HFF-Myc (cell line): ENCODE measurements around the gene CCDC192.

Experiments
- DNase-seq: peaks from one replicate; pipeline ENCODE4 v3.0.0-alpha.2; 2011; ENCODE audit warnings: low read depth; ENCODE audit errors: extremely low read depth
- H3K4me3 ChIP-seq: replicated peaks from 2 replicates; pipeline ENCODE4 v1.5.1; 2011; ENCODE audit warnings: low read depth, mild to moderate bottlenecking, control low read depth, low read length
- CTCF ChIP-seq: IDR thresholded peaks from 2 replicates; pipeline ENCODE4 v1.5.1; 2012; ENCODE audit warnings: mild to moderate bottlenecking, low read depth, low read length, control low read depth; ENCODE audit errors: missing control alignments

CCDC192 gene

DNA sequence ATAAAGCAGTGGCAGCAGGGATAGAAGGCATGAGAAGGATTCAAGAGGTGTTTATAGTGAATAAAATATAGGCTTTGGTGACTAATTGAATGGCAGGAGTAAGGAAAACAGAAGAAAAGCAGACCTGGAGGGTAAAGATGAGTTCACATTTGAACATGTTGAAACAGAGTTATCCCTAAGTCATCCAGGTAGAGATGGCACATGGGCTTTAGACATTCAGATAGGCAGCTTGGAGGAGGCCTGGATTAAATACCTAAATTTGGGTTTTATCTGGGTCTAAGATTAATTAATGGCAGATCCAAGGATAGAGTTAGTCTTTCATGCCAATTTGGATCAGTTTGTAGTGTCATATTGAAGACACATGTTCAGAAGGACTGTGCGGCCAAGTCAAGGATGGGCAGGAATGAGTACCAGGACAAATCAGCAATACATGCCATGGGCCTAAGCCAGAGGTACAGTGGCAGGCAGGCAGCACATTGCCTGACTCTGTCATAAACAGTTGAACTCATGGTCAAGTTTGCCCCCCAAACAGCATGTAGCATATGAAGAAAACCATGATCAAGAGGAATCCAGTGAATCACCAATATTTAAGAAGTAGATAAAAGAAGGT, 264.9 kb downstream of the CCDC192 start:
- TF ChIP-seq CTCF = no peak
- H3K4me3 ChIP-seq = no peak overlapping the region
- DNase-seq = no peak

GRCh38 chr5:127969002-127969401, 265.8 kb downstream of the CCDC192 start:
- DNase-seq = no peak
- TF ChIP-seq CTCF = no peak
- no peak overlapping the region for H3K4me3 ChIP-seq

DNA sequence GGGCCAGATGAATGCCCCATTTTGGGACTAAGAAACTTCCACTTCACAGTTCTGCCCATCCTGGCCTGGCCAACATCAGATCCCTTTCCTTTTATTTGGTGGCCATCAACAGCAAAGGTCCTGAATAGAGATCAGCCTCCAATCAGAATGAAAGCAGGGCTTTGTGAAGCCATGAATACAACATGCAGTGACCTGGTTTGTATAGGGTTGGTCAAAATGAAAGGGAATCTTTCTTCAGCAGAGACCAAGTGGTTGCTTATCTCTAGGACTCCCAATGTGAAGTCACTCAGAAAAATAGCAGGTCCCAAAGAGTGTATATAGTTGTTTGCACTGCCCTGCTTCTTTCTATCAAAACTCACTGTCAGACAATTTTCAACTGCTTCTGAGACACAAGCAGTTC, 266.5 kb downstream of the CCDC192 start:
- no peak for DNase-seq

GRCh38 chr5:127970081-127970480, 266.9 kb downstream of the CCDC192 start:
- H3K4me3 ChIP-seq = no peak overlapping the region
- no peak for TF ChIP-seq CTCF
- no peak for DNase-seq

More for the DNA sequence above, 266.5 kb downstream of the CCDC192 start:
- no peak for TF ChIP-seq CTCF
- H3K4me3 ChIP-seq = no peak overlapping the region

DNA sequence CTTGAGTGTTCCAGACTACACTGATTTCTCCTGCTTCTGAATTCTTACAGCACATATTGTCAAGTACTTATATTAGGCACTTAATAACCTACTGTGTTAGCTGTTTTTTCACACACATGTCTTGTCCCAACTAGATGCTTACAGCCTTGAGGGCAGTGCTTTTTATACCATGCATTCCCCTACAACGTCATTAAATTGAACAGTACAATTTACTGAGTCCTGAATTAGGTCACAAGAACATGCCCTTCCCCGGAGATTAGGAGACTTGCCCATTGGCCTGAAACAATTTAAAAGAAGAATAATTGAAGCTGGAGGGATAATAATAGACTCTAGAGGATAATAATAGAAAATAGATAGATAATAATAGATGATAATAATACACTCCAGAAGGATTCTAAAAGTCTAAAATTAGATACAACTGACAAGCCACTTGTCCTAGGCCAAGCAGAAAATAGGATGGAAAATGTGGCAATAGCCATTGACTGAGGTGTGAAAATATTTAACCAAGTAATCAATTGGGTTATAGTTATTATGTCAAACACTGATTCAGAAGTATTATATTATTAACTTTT, 267.7 kb downstream of the CCDC192 start:
- no peak for TF ChIP-seq CTCF
- no peak overlapping the region for H3K4me3 ChIP-seq
- DNase-seq = no peak

- TF ChIP-seq CTCF = no peak
- H3K4me3 ChIP-seq = no peak overlapping the region
- no peak for DNase-seq
Measured at GRCh38 chr5:127975961-127976360, 272.8 kb downstream of the CCDC192 start.

- H3K4me3 ChIP-seq = no peak overlapping the region
- no peak for DNase-seq
Measured at GRCh38 chr5:127976525-127976924, 273.3 kb downstream of the CCDC192 start.

More at GRCh38 chr5:127976525-127976924, 273.3 kb downstream of the CCDC192 start:
- TF ChIP-seq CTCF = no peak
